Stimulated activated CD4-positive, alpha-beta T cell treated with anti-CD3 and anti-CD28 coated beads, Interleukin-2, amount 100 ng/mL, for 48 hours (primary cell): ENCODE data around the gene UBXN11.
A peak's percentile ranks its signal among the peaks of the same experiment; 100 is the strongest.

Experiments
- DNase-seq, 2 donors: peaks; one replicate each; pipeline ENCODE4 v3.0.0-alpha.2; 2020

UBXN11 gene

GRCh38 chr1:26306290-26307229, at the start of gene UBXN11:
Gene UBXN11, minus strand, starts transcription at chr1:26306636. Its CDS starts 3,753 bp downstream, at chr1:26302883.
- DNase-seq = peak; percentile 86 to 92

DNA sequence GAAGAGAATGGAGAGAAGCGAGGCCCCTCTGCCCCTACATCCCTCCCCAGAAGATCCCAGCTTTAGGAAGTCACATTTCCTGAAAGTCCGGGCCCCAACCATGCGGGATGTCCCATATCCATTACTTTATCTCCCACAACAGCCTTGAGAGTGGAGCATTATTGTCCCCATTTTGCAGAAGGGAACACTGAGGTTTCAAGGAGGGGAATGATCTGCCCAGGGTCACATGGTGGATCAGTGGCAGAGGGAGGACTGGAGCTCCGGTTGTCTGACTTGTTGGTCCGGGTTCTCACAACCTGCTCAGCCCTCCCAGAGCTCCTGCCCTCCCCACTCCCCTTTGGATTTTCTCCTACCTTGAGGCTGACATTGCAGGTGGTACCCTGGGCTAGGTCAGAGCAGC, 49.7 kb upstream of the UBXN11 start:
- no peak for DNase-seq

- no peak for DNase-seq
These were observed 48.5 kb upstream of the UBXN11 start for GRCh38 chr1:26354972-26355371.

- no peak for DNase-seq
These were observed 47.8 kb upstream of the UBXN11 start, which contains the start of gene CRYBG2 for GRCh38 chr1:26353976-26354820. Gene CRYBG2, minus strand, starts transcription at chr1:26354130. Its CDS starts 7,473 bp downstream, at chr1:26346657.

- no peak for DNase-seq
These were observed 46.9 kb upstream of the UBXN11 start for GRCh38 chr1:26353210-26353859.

GRCh38 chr1:26352338-26352679, 45.9 kb upstream of the UBXN11 start:
- DNase-seq = no peak

DNA sequence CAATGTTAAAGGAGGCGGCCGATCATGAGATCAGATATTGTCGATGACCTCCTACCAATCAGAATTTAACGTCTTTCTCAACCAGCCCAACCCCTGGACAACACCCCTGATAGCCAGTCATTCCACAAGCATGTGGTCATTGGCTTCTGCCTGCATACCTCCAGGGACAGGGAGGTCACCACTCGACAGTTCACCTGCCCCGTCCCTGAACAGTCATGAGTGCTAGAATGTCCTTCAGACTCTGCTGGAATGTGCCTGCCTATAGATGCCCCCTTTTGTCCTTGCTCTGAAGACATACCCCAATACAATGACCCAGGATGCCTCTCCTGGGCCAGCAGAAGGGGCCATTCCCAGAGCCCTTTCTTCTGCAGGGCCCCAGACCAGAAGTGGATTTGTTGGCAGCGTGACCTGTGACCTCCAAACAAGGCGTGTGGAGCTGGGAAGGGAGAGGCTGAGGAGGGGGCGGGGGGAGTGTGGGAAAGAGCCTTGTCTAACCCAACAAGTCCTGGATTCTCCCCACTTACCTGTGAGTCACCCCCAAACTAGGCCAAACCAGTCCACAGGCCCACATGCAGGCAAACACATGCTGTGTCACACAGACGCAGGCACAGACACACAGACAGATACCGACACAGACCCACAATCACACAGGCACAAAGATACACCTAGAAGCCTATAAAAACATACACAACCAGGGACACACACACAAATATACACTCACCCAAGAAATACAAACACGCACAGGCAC, 45.3 kb upstream of the UBXN11 start:
- no peak for DNase-seq

- no peak for DNase-seq
These were observed 44.5 kb upstream of the UBXN11 start for GRCh38 chr1:26350701-26351589.

DNA sequence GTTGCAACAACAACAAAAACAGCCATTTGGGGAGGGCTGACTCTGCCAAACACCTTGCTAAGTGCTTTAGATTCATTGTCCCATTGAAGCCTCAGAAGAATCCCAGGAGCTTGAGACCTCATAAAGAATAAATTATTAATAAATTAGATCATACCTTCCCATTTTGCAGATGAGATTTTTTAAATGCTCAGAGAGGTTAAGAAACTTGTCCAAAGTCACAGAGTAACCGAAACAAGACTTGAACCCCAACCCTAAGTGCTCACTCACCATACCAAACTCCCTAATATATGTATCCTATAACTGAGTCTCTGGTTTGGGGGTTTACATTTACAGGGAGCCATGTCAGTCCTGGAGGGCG, 43.9 kb upstream of the UBXN11 start:
- DNase-seq = no peak

DNA sequence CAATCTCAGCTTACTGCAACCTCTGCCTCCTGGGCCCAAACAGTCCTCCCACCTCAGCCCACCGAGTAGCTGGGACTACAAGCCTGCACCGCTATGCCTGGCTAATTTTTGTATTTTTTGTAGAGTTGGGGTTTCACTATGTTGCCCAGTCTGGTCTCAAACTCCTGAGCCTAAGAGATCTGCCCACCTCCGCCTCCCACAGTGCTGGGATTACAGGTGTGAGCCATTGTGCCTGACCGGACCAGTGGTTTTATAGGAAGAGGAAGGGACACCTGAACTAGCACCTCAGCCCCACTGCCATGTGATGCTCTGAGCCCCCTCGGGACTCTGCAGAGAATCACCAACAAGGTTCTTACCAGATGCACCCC, 43.4 kb upstream of the UBXN11 start:
- DNase-seq = no peak

DNA sequence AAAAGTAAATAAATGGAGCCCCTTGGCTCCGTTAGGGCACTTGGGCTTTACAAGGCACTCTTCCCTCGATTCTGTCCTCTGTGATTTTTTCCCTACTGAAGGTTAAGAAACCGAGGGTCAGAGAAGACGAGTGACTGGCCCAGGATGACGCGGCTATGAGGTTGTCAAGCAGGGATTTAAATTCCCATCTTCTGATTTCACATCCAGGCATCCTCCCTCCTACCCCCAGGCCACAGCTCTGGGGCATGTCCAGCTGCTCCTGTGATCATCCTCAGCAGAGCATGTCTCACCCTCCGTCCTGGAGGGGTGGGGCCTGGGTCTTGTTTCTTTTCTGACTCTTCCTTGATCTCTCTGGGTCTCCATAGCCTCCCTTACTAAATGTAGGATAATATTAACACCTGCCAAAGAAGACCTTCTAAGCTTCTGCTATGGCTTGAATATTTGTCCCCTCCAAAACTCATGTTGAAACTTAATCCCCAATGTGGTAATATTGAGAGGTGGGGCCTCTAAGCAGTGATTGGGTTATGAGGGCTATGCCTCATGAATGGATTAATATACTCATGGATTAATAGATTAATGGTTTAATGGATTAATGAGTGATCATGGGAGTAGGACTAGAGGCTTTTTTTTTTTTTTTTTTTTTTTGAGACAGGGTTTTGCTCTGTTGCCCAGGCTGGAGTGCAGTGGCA, 42.9 kb upstream of the UBXN11 start:
- no peak for DNase-seq

DNA sequence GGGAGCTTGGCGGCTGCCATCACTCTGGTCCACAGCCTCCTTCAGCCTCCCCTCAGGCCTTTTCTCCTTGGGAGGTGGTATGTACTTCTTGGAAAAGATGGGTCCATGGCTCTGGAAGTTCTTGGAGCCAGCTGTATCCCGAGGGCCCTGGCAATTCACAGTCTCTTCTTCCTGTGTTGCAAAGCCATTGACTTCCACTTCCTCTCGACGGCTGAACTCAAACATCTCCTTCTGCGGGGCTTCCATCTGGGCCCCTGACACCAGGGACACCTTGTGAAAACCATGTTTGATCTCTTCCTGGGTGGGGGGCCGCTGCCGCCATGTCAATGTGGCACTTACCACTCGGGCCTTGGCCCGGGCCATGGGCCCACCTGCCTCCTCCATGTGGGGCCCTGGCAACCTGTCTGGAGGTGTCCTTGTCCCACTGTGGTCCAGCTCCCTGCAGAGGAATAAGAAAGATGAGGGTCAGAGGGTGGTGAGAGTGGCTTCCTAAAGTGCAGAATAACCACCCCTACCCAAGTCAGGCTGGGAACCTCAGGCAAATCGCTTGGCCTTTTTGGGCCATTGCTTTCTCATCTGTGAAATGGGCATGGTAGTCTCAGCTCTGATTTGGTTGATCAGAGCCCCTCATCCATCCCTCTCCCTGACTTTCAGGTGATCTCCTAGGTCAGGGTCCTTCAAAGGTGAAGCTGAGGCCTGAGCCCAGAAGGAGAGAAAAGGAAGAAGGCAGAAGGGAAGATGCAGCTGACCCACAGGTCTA, 40.0 kb upstream of the UBXN11 start:
- no peak for DNase-seq

GRCh38 chr1:26345718-26346117, 39.3 kb upstream of the UBXN11 start:
- DNase-seq = no peak

- no peak for DNase-seq
These were observed 37.9 kb upstream of the UBXN11 start for GRCh38 chr1:26344147-26344920.

DNA sequence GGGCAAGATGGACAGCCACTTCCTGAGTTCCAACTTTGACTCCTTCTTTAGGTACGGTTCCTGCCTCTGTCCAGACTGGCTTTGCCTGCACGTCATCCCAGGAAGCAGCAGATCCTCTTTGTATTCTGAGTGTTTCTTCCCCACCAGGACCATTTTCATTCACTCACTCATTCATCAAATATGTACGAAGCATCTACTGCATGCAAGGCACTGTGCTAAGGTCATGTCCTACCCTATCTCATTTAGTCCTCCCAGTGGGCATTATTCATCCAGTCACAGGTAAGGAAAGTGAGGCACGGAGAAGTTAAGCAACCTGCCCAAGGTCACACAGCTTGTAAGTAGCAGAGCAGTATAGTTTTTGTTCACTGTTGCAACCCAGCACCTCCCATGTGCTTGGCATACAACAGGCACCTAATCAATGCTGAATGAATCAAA, 33.6 kb upstream of the UBXN11 start:
- DNase-seq = no peak

- DNase-seq = no peak
These were observed 32.2 kb upstream of the UBXN11 start for GRCh38 chr1:26338670-26339069.

GRCh38 chr1:26337625-26338024, 31.2 kb upstream of the UBXN11 start:
- no peak for DNase-seq

GRCh38 chr1:26337206-26337535, 30.7 kb upstream of the UBXN11 start:
- DNase-seq = no peak

- DNase-seq = peak; percentile 75 to 87
These were observed 30.2 kb upstream of the UBXN11 start for GRCh38 chr1:26336477-26337205.
